ENCODE data around the gene ADAMTS2.

The ADAMTS2 gene

DNA sequence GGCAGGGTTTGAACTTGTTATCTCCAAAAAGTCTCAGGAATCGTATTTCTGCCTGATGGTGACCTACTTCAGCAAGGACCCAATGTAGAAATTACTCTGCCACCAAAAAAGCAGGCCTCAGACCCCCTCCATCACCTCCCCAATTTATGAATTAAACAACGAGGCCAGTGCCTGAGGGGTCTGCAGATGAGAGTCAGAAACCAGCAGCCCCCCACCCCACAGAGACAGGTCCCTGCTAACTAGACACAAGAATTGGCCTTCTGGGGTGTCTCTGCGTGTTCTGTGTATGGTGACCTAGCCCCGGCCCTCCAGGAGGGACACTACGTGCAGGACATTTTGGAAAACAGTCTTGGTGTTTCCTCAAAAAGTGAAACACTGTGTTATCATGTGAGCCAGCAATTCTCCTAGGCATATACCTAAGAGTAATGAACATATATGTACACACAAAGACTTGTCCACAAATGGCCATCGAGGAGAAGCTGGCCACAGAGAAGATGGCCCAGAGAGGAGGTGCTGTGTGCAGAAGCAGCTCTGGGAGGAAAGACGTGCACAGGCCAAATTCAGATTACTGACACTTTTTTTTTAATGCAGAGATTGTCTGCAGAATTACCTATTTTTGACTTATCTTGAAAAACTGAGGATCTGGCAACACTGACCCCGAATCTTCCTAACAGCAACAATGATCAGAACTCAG is 93.8 kb downstream of the ADAMTS2 start:
- no peak for TF ChIP-seq EZH2 (IDR thresholded peaks at IDR 0.05; ENCODE audit: borderline replicate concordance, low read length)
- TF ChIP-seq, protein P1, sequence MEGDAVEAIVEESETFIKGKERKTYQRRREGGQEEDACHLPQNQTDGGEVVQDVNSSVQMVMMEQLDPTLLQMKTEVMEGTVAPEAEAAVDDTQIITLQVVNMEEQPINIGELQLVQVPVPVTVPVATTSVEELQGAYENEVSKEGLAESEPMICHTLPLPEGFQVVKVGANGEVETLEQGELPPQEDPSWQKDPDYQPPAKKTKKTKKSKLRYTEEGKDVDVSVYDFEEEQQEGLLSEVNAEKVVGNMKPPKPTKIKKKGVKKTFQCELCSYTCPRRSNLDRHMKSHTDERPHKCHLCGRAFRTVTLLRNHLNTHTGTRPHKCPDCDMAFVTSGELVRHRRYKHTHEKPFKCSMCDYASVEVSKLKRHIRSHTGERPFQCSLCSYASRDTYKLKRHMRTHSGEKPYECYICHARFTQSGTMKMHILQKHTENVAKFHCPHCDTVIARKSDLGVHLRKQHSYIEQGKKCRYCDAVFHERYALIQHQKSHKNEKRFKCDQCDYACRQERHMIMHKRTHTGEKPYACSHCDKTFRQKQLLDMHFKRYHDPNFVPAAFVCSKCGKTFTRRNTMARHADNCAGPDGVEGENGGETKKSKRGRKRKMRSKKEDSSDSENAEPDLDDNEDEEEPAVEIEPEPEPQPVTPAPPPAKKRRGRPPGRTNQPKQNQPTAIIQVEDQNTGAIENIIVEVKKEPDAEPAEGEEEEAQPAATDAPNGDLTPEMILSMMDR (IDR thresholded peaks at IDR 0.05; ENCODE audit: low read length), result no peak
- Histone ChIP-seq H3K4me2 (ENCODE audit: low read length) (no peak overlapping the region), H3K4me3 (ENCODE audit: low read depth, low read length, poor library complexity, severe bottlenecking) (no peak overlapping the region), H3K9ac (ENCODE audit: low read length) (no peak overlapping the region), H3K9me2 (ENCODE audit: low read depth, low read length) (no peaks in the 10 kb centered on the region), H3K27me3 (ENCODE audit: insufficient read depth, low read length) (0 out of 2 replicates have a peak, but pooled peaks cover 3% of the 10 kb centered on the region), H3K36me3 (ENCODE audit: insufficient read depth, low read length) (no peaks in the 10 kb centered on the region), H3K27ac (ENCODE audit: low read depth, low read length, poor library complexity, severe bottlenecking) (no peak overlapping the region), H3K79me2 (ENCODE audit: insufficient read depth, low read length) (no peaks in the 10 kb centered on the region), H3K4me1 (ENCODE audit: insufficient read depth, low read length, severe bottlenecking) (no peaks in the 10 kb centered on the region), H4K20me1 (ENCODE audit: insufficient read depth, low read length) (no peaks in the 10 kb centered on the region), H3F3A (ENCODE audit: insufficient read depth, low read length) (no peaks in the 10 kb centered on the region), H2AFZ (ENCODE audit: low read length) (no peak overlapping the region), H3K9me3 (ENCODE audit: low read length) (0 out of 2 replicates have a peak, but pooled peaks cover under 1% of the 10 kb centered on the region)

DNA sequence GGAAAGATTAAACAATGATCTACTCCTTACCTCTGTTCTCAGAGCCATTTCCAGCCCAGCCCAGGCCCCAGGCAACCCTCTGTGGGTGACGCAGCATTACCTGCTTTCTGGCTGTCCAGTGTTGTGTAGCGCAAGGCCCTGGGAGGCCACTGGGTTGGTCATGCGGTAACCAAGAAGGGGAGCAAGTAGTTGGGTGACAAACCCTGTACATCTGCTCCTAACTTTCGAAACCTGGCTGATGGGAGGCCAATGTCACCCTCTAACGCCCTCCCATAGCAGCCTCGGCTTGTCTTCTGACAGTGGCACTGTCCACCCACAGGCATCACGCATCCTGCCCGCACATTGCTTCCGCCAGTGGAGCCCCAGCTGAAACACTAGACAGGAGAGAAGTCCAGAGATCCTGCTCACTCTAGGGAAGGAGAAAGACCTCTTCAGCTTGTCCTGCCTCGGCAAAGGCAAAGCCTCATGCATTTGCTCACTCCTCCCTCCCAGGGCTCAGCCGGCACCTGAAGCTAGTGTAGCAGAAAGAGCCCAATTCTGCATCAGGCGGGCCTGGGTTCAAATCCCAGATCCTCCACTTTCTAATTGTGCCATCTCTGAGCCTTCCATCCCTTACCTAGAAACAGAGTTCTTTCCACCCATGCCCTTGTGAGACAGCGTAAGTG is 94.6 kb downstream of the ADAMTS2 start:
- Histone ChIP-seq H4K20me1 (ENCODE audit: insufficient read depth, low read length) (no peaks in the 10 kb centered on the region), H3K9me2 (ENCODE audit: low read depth, low read length) (no peaks in the 10 kb centered on the region), H3K4me1 (ENCODE audit: insufficient read depth, low read length, severe bottlenecking) (no peaks in the 10 kb centered on the region), H2AFZ (ENCODE audit: low read length) (no peak overlapping the region), H3K4me2 (ENCODE audit: low read length) (no peak overlapping the region), H3K9me3 (ENCODE audit: low read length) (peaks cover 5% of the 10 kb centered on the region; the same call in 1 of the 2 replicates), H3K79me2 (ENCODE audit: insufficient read depth, low read length) (no peaks in the 10 kb centered on the region), H3K9ac (ENCODE audit: low read length) (no peak overlapping the region), H3F3A (ENCODE audit: insufficient read depth, low read length) (no peaks in the 10 kb centered on the region), H3K27ac (ENCODE audit: low read depth, low read length, poor library complexity, severe bottlenecking) (no peak overlapping the region), H3K4me3 (ENCODE audit: low read depth, low read length, poor library complexity, severe bottlenecking) (no peak overlapping the region), H3K27me3 (ENCODE audit: insufficient read depth, low read length) (0 out of 2 replicates have a peak, but pooled peaks cover 3% of the 10 kb centered on the region), H3K36me3 (ENCODE audit: insufficient read depth, low read length) (no peaks in the 10 kb centered on the region)
- TF ChIP-seq, protein P1 (IDR thresholded peaks at IDR 0.05; ENCODE audit: low read length), result no peak
- no peak for TF ChIP-seq EZH2 (IDR thresholded peaks at IDR 0.05; ENCODE audit: borderline replicate concordance, low read length)

DNA sequence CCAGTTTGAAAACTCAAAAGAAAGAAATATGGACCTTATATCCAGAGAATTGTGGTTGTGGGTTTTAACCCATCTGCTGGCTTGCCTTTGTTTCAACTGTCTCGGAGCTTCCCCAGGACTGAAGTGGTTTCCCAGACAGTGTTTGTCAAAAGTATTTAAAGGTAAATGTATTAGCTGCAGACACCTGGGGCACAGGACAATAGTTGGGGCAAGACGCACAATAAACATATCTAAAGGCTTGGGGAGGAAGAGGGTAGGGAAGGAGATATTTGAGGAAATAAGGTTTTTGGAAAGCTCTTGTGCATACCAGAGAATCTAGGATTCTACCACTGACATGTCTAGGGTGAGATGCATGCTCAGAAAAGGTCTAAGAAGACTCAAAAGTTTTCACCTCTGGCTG is 99.0 kb downstream of the ADAMTS2 start:
- no peak overlapping the region for H2AFZ ChIP-seq (ENCODE audit: low read length)
- no peaks in the 10 kb centered on the region for H3K27me3 ChIP-seq (ENCODE audit: insufficient read depth, low read length)
- H3F3A ChIP-seq (ENCODE audit: insufficient read depth, low read length), result no peaks in the 10 kb centered on the region
- H3K27ac ChIP-seq (ENCODE audit: low read depth, low read length, poor library complexity, severe bottlenecking), result no peak overlapping the region
- TF ChIP-seq, protein P1 (IDR thresholded peaks at IDR 0.05; ENCODE audit: low read length), result no peak
- TF ChIP-seq EZH2 (IDR thresholded peaks at IDR 0.05; ENCODE audit: borderline replicate concordance, low read length), result no peak
- H3K4me3 ChIP-seq (ENCODE audit: low read depth, low read length, poor library complexity, severe bottlenecking), result no peak overlapping the region
- H3K4me2 ChIP-seq (ENCODE audit: low read length), result no peak overlapping the region
- no peaks in the 10 kb centered on the region for H3K4me1 ChIP-seq (ENCODE audit: insufficient read depth, low read length, severe bottlenecking)
- no peak overlapping the region for H3K9ac ChIP-seq (ENCODE audit: low read length)
- no peaks in the 10 kb centered on the region for H3K9me2 ChIP-seq (ENCODE audit: low read depth, low read length)
- H3K9me3 ChIP-seq (ENCODE audit: low read length), result peaks cover 5% of the 10 kb centered on the region; the same call in 1 of the 2 replicates
- no peaks in the 10 kb centered on the region for H3K36me3 ChIP-seq (ENCODE audit: insufficient read depth, low read length)
- H4K20me1 ChIP-seq (ENCODE audit: insufficient read depth, low read length), result no peaks in the 10 kb centered on the region
- no peaks in the 10 kb centered on the region for H3K79me2 ChIP-seq (ENCODE audit: insufficient read depth, low read length)

Data from OCI-LY1 (cell line).